ACC112 (cell line): ENCODE measurements around the gene THAP10.
"Not testable (repeated sequence)": the region's sequence is repeated elsewhere in the genome, so short reads cannot be mapped to it uniquely, and the experiment has no call there.

ENCODE experiments used
- H2AFZ ChIP-seq: fragments of 200-600 bp; sonication (generic); one replicate; pipeline ENCODE4 v1.6.0; 2017; ENCODE audit warnings: antibody characterized with exemption, low read length; ENCODE audit not compliant: unreplicated experiment
- H3K27ac ChIP-seq: fragments of 200-600 bp; sonication (generic); 2 replicates; pipeline ENCODE4 v1.5.1; 2014; ENCODE audit warnings: low read depth, mild to moderate bottlenecking, antibody characterized with exemption, low read length, moderate library complexity
- H3K27me3 ChIP-seq: fragments of 200-600 bp; sonication (generic); 2 replicates; pipeline ENCODE4 v1.6.1; 2014; ENCODE audit warnings: mild to moderate bottlenecking, antibody characterized with exemption, low read length, moderate library complexity, mixed read lengths; ENCODE audit not compliant: insufficient read depth
- H3K36me3 ChIP-seq: fragments of 200-600 bp; sonication (generic); 2 replicates; pipeline ENCODE4 v1.6.1; 2016; ENCODE audit warnings: mild to moderate bottlenecking, antibody characterized with exemption, low read length, moderate library complexity, mixed read lengths; ENCODE audit not compliant: insufficient read depth
- H3K4me1 ChIP-seq: fragments of 200-600 bp; sonication (generic); one replicate; pipeline ENCODE4 v1.6.1; 2016; ENCODE audit warnings: low read length, mixed read lengths; ENCODE audit not compliant: insufficient read depth, unreplicated experiment, control insufficient read depth
- H3K4me3 ChIP-seq: fragments of 200-600 bp; sonication (generic); 2 replicates; pipeline ENCODE4 v1.5.1; 2014; ENCODE audit warnings: mild to moderate bottlenecking, low read depth, low read length
- H3K79me2 ChIP-seq: fragments of 200-600 bp; sonication (generic); one replicate; pipeline ENCODE4 v1.6.0; 2016; ENCODE audit warnings: low read length; ENCODE audit not compliant: control insufficient read depth, unreplicated experiment, insufficient read depth

THAP10 gene

DNA sequence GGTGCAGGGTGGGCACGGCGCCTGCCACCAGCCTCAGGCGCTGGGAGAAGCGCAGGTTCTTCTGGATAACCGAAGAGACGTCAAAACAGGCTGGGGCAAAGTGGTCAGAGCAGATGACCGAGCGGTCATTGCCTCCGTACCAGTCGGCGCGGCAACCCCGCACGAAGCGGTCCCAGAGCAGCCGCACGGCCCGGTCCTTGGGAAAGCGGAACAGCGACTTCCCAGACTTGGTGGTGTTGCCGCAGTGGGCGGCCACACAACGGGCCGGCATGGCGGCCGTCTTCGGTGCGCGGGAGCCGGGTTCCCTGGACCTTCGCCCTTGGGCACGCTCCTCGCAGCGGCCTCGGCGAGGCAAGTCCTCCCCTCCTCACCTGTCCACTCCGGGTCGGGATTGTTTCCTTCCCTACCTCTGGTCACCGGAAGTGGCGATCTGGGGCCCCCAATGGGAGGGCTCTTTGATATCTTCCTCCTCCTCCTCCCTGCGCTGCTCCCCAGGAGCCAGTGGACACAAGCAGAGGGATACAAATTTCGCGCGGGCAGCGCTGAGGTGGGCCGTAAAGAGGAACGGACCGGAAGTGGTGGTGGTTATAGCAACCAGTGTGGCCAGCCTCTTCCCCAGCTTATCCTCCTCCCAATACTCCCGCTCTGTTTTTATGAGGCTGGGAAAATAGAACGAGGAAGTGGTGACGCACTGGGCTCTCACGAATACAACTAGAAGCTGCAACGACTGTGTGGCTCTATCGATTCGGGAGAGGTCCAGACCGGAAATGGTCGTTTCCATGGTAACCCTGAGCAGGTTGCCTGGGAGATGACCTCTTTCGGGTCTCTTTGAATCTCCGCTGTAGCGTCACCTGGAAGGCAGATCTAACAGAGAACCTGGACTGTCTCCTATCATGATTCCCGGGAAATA is at the start of gene THAP10, which contains the start of gene LRRC49:
Gene THAP10 (minus strand): TSS at position 432 of the 910 bp plus-strand sequence. CDS start 161 bp downstream, at position 271.
Gene LRRC49 (plus strand): TSS at position 825 of the 910 bp plus-strand sequence. CDS start 69 bp downstream, at position 894.
- Histone ChIP-seq H3K4me1 (peaks cover 23% of the 10 kb centered on the region), H3K79me2 (peaks cover 28% of the 10 kb centered on the region), H2AFZ (peak within 1 kb of the TSS; percentile 93), H3K4me3 (peak within 1 kb of the TSS; percentile 90), H3K27ac (peak within 1 kb of the TSS; percentile 93), H3K36me3 (no peaks in the 10 kb centered on the region; the same call in 1 of the 2 replicates), H3K27me3 (no peaks in the 10 kb centered on the region)

DNA sequence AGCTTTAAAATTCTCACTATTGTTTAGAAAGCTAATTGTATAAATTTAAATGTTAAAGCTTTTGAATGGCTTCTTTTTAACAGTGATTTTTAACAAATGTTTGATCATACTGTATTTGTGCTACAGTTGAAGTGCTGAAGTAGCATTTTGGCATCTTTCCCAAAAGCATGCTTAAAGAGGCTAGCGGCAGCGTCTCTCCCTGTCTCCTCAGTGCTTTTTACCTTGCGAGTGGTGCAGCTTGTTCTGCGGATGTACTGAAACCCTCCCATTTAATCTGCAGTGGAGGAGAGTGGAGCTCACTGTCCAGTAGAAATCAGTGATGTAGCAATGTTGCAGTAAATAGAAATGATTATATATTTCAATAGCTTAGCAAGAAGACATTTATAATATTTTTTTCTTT is 44.1 kb upstream of the THAP10 start:
- Histone ChIP-seq H3K36me3 (no peaks in the 10 kb centered on the region), H3K27me3 (no peaks in the 10 kb centered on the region), H3K4me3 (no peak overlapping the region), H3K79me2 (no peaks in the 10 kb centered on the region), H3K27ac (no peak overlapping the region), H2AFZ (no peak overlapping the region), H3K4me1 (peaks cover 5% of the 10 kb centered on the region)

DNA sequence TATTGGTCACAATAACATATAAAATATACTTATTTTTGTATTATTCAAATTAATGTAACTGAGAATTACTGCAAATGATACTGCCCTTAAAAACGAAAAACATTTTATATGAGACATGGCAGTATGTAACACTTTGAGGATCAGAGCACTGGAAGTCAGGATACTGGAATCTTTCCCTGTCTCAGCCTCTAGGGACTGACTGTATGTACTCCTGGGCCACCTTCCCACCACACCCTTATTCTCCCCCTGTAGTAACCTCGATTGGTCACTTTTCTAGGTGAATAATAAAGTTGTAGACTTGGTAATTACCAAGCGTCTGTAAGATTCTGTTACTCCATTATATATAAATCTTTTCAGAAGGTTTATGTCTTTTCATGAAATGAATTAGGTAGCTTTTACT is 43.4 kb upstream of the THAP10 start:
- Histone ChIP-seq H3K27me3 (no peaks in the 10 kb centered on the region), H3K4me3 (no peak overlapping the region), H3K4me1 (peaks cover 5% of the 10 kb centered on the region), H3K27ac (no peak overlapping the region), H2AFZ (no peak overlapping the region), H3K36me3 (no peaks in the 10 kb centered on the region), H3K79me2 (no peaks in the 10 kb centered on the region)

DNA sequence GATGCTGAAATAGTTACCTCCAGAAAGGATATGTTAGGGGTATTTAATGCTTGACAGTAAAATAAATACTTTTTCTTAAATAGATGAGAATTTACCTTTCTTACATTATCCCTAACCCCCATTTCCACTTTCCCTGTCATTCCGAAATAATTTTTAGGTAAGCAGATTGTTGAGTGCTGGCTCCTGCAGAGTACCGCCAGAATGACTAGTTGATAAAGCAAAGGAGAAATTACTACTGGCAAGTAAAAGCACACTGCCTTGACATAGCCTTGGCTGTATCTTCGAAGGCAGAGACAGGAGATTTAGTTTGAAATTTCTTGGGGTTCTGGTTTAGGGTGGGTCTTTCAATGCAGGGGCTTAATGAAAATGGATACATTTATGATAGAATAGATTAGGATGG is 41.2 kb upstream of the THAP10 start:
- H3K36me3 ChIP-seq, result no peaks in the 10 kb centered on the region
- no peaks in the 10 kb centered on the region for H3K79me2 ChIP-seq
- H3K27me3 ChIP-seq, result no peaks in the 10 kb centered on the region
- H3K4me1 ChIP-seq, result peaks cover 5% of the 10 kb centered on the region
- no peak overlapping the region for H3K27ac ChIP-seq
- H3K4me3 ChIP-seq, result no peak overlapping the region
- no peak overlapping the region for H2AFZ ChIP-seq

DNA sequence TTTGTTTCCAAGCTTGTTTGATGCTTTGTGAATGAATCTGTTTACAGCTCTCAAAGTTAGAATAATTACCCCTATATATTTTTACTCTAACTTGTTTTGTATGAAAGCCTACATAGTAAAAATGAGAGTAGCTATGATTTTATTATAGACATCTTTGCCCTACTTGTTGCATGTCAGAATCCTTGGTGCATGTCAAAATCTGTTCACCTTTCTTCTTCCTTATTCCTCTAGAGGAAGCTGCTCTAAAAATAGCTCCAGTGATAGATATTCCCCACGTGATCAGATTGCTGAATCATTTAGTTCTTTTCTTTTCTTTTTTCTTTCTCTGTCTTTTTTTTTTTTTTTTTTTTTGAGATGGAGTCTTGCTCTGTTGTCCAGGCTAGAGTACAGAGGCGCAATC is 40.2 kb upstream of the THAP10 start:
- Histone ChIP-seq H3K79me2 (no peaks in the 10 kb centered on the region), H3K4me1 (peaks cover 5% of the 10 kb centered on the region), H3K27ac (no peak overlapping the region), H3K4me3 (no peak overlapping the region), H3K36me3 (no peaks in the 10 kb centered on the region), H2AFZ (no peak overlapping the region), H3K27me3 (no peaks in the 10 kb centered on the region)

DNA sequence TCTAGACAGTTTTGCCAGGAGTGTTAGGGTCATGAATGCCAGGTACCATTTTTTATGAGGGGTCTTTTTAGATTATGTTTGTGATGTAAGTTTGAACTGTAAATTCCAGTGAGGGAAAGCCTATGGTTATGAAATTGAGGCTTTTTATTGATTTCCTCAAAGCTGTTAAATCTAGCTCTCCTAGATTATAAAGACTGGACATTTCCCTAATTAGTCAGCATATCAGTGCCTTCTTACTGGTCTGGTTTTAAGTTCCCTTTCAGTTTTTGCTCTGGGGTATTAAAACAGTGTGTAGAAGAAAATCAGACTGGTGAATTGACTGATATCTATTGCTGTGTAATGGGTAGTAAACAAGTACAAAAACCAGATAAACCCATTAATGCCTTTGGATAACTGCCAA is 39.6 kb upstream of the THAP10 start:
- no peaks in the 10 kb centered on the region for H3K27me3 ChIP-seq
- H3K4me1 ChIP-seq, result peaks cover 5% of the 10 kb centered on the region
- no peaks in the 10 kb centered on the region for H3K36me3 ChIP-seq
- no peak overlapping the region for H2AFZ ChIP-seq
- no peak overlapping the region for H3K4me3 ChIP-seq
- no peaks in the 10 kb centered on the region for H3K79me2 ChIP-seq
- no peak overlapping the region for H3K27ac ChIP-seq

DNA sequence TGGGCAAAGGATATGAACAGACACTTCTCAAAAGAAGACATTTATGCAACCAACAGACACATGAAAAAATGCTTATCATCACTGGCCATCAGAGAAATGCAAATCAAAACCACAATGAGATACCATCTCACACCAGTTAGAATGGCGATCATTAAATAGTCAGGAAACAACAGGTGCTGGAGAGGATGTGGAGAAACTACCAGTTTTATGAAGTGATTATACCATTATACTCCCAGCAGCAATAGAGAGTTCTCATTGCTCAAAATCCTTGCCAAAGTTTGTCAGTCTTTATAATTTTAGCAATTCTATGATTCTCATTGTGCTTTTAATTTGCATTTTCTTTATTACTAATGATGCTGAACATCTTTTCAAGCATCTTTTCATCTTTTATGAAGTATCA is 34.7 kb upstream of the THAP10 start:
- not testable (repeated sequence) for H3K4me3 ChIP-seq, H3K27me3 ChIP-seq, H3K4me1 ChIP-seq, H3K27ac ChIP-seq, H3K36me3 ChIP-seq, H3K79me2 ChIP-seq, H2AFZ ChIP-seq

DNA sequence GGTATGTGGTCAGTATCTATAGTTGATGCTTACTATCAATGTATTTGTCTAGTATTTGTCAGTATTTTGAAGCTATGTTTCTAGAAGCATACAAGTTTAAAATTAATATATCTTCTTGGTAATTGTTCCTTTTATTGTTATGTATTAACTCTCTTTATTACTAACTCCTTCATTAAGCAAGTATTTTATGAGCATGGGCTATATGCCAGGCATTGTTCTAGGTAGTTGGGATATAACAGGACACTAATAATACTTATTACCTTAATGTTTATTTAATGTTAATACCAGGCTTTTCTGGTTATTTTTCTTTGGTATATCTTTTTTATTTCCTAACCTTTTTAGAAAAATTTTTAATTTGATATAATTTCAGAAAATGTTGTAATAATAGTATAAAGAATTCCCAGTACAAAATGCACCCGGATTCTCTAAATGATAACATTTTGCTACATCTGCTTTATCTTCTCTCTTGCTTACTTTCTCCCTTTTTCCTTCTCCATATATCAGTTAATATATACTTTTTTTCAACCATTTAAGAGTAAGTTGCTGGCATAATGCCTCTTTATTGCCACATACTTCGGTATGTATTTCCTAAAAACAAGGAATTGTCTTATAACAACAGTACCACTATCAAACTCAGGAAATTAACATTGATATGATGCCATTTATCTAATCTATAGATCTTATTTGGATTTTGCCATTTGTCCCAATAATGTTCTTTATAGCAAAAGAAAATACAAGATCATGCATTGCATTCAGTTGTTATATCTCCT is 31.3 kb upstream of the THAP10 start:
- H3K36me3 ChIP-seq, result no peaks in the 10 kb centered on the region
- no peak overlapping the region for H3K27ac ChIP-seq
- peaks cover 25% of the 10 kb centered on the region for H3K4me1 ChIP-seq
- no peaks in the 10 kb centered on the region for H3K27me3 ChIP-seq
- H3K4me3 ChIP-seq, result no peak overlapping the region
- no peaks in the 10 kb centered on the region for H3K79me2 ChIP-seq
- no peak overlapping the region for H2AFZ ChIP-seq

DNA sequence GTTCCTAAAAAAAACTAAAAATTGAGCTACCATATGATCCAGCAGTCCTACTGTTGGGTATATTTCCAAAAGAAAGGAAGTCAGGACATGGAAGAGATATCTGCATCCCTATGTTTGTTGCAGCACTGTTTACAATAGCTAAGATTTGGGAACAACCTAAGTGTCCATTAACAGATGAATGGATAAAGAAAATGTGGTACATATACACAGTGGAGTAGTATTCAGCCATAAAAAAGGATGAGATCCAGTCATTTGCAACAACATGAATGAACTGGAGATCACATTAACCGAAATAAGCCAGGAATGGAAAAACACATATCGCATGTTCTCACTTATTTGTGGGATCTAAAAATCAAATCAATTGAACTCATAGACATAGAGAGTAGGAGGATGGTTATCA is 29.9 kb upstream of the THAP10 start:
- no peaks in the 10 kb centered on the region for H3K27me3 ChIP-seq
- no peak overlapping the region for H3K4me3 ChIP-seq
- no peaks in the 10 kb centered on the region for H3K36me3 ChIP-seq
- peaks cover 25% of the 10 kb centered on the region for H3K4me1 ChIP-seq
- H2AFZ ChIP-seq, result no peak overlapping the region
- no peaks in the 10 kb centered on the region for H3K79me2 ChIP-seq
- no peak overlapping the region for H3K27ac ChIP-seq

DNA sequence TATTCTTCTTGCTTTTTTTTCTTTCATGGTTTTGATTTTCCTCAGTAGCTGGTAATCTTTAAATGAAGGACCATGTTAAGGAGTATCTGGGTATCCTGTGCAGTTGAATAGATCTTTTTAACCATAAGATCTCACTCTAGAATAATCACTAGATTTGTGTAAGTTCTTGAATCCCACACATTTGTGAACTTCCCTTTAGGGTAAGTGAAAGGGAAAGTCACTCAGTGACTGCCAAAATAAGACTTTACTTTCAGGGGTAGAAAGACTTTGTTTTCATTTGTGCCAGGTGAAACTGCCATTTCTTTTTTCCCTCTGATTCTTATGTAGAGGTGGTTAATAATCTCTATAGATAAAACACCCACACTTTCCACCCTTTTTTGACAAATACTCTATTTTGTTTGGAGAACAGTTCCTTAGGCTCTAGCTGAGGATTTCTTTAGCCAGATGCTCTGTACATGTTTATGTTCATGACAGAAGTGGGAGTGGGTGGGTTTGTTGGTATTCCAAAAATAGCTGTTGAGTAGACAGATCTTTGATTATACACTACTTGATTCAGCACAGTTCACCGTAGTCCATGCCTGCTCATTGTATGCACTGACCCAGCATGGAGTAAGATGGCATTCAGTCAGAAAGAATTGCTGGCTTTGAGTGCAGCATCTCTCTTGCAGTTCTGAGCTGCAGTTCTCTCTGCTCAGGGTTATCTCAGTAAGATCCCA is 28.9 kb upstream of the THAP10 start:
- Histone ChIP-seq H3K4me1 (peaks cover 25% of the 10 kb centered on the region), H3K36me3 (no peaks in the 10 kb centered on the region), H3K27me3 (no peaks in the 10 kb centered on the region), H3K4me3 (no peak overlapping the region), H3K27ac (no peak overlapping the region), H2AFZ (peak overlapping the region; percentile 53), H3K79me2 (no peaks in the 10 kb centered on the region)
